HepG2 (cell line): ENCODE results near the gene TLE2. TPM values are rescaled to one million over a fixed set of nuclear protein-coding genes. Genes with fewer than 3 reads are reported as not detected.

Experiments used
- ERF ChIP-seq: IDR thresholded peaks from 2 replicates; pipeline ENCODE4 v1.6.1; 2018; ENCODE audit warnings: missing biosample characterization, missing genetic modification reagents
- FOXO1 ChIP-seq: sonication (generic); formaldehyde crosslinking; IDR thresholded peaks from 2 replicates; pipeline ENCODE4 v1.4.0; 2020; ENCODE audit warnings: missing genetic modification reagents
- GATA4 ChIP-seq: sonication (generic); IDR thresholded peaks from 2 replicates; pipeline ENCODE4 v1.6.1; 2016; ENCODE audit warnings: antibody characterized with exemption, low read depth, borderline replicate concordance
- GATAD2A ChIP-seq: IDR thresholded peaks from 2 replicates; pipeline ENCODE4 v1.6.1; 2016
- HMG20A ChIP-seq: IDR thresholded peaks from 2 replicates; pipeline ENCODE4 v1.6.1; 2016; ENCODE audit warnings: borderline replicate concordance
- HNF4A ChIP-seq: sonication (generic); formaldehyde crosslinking; IDR thresholded peaks from 2 replicates; pipeline ENCODE4 v1.4.0; 2020; ENCODE audit warnings: missing genetic modification reagents
- KAT2B ChIP-seq: fragments of 150-350 bp; IDR thresholded peaks from 2 replicates; pipeline ENCODE4 v1.6.1; 2014; ENCODE audit warnings: low read depth, low read length, borderline replicate concordance
- KAT8 ChIP-seq: IDR thresholded peaks from 2 replicates; pipeline ENCODE4 v1.6.1; 2016; ENCODE audit warnings: missing genetic modification reagents, missing compliant biosample characterization
- KDM6A ChIP-seq: IDR thresholded peaks from 2 replicates; pipeline ENCODE4 v1.6.1; 2016; ENCODE audit warnings: low read depth
- NCOA2 ChIP-seq: sonication (generic); formaldehyde crosslinking; IDR thresholded peaks from 2 replicates; pipeline ENCODE4 v1.8.0; 2022; ENCODE audit warnings: inconsistent platforms
- NFE2 ChIP-seq: sonication (generic); formaldehyde crosslinking; IDR thresholded peaks from 2 replicates; pipeline ENCODE4 v1.4.0; 2020; ENCODE audit warnings: missing genetic modification reagents
- NR2F6 ChIP-seq, 2 experiments: IDR thresholded peaks; 2 replicates each; pipeline ENCODE4 v1.6.1; 2016; ENCODE audit warnings: antibody characterized with exemption in 1 of 2, mild to moderate bottlenecking in 1 of 2
- PCBP1 ChIP-seq: fragments of 200-400 bp; formaldehyde crosslinking; IDR thresholded peaks from 2 replicates; pipeline ENCODE4 v1.6.1; 2017; ENCODE audit warnings: mild to moderate bottlenecking, low read depth, low read length, borderline replicate concordance
- RFX1 ChIP-seq: fragments of 450-650 bp; IDR thresholded peaks from 2 replicates; pipeline ENCODE4 v1.6.1; 2017
- ZNF713 ChIP-seq: sonication (generic); formaldehyde crosslinking; IDR thresholded peaks from 2 replicates; pipeline ENCODE4 v1.4.0; 2020; ENCODE audit warnings: mild to moderate bottlenecking, missing genetic modification reagents
- ZNF878 ChIP-seq: sonication (generic); formaldehyde crosslinking; IDR thresholded peaks from 2 replicates; pipeline ENCODE4 v1.8.1; 2023; ENCODE audit warnings: mild to moderate bottlenecking, missing genetic modification reagents, moderate library complexity
- ZNF879 ChIP-seq: sonication (generic); formaldehyde crosslinking; IDR thresholded peaks from 2 replicates; pipeline ENCODE4 v1.8.1; 2023; ENCODE audit warnings: missing genetic modification reagents
- polyA plus RNA-seq, 8 experiments: library from polyadenylated mRNA; depleted of rRNA in 3 of 8; stranded (reverse) in 7 of 8; unstranded in 1 of 8; fragments of >200 nt; fragmentation: Illumina TruSeq in 4 of 8; extraction: Trizol in 4 of 8; gene quantifications; 2 replicates each; pipeline versions ENCODE4 v1.2.1 to v1.2.3, GENCODE V29; 2011 to 2016; ENCODE audit warnings: low read depth in 4 of 8, missing spikeins in 1 of 8, mixed read lengths in 1 of 8; ENCODE audit not compliant: insufficient read depth in 1 of 8
- total RNA-seq, 5 experiments: library from RNA; depleted of rRNA; stranded (reverse); fragments of >200 nt; fragmentation: Illumina TruSeq; extraction: Trizol; gene quantifications; 2 replicates each; pipeline ENCODE4 v1.2.3, GENCODE V29; 2016; ENCODE audit warnings: low read depth in 1 of 5
- TF ChIP-seq, protein P1 (sequence below): sonication (generic); formaldehyde crosslinking; IDR thresholded peaks from 2 replicates; pipeline ENCODE4 v1.4.0; 2020; ENCODE audit warnings: mild to moderate bottlenecking, missing genetic modification reagents
- TF ChIP-seq, protein P2 (sequence below): sonication (generic); formaldehyde crosslinking; IDR thresholded peaks from 2 replicates; pipeline ENCODE4 v1.4.0; 2020; ENCODE audit warnings: low read depth, mild to moderate bottlenecking, missing genetic modification reagents
- TF ChIP-seq, protein P3 (sequence below), 2 experiments: sonication (generic) in 1 of 2; formaldehyde crosslinking in 1 of 2; IDR thresholded peaks; 2 replicates each; pipeline versions ENCODE4 v1.5.1 to v1.6.1; 2011 to 2020; ENCODE audit warnings: borderline replicate concordance in 1 of 2, low read depth in 1 of 2, low read length in 1 of 2, mild to moderate bottlenecking in 1 of 2, missing genetic modification reagents in 1 of 2, moderate library complexity in 1 of 2
- TF ChIP-seq, protein P4 (sequence below): sonication (generic); formaldehyde crosslinking; IDR thresholded peaks from 2 replicates; pipeline ENCODE4 v1.4.0; 2020; ENCODE audit warnings: mild to moderate bottlenecking, low read depth, missing genetic modification reagents
- TF ChIP-seq, protein P5 (sequence below): sonication (generic); formaldehyde crosslinking; IDR thresholded peaks from 2 replicates; pipeline ENCODE4 v1.4.0; 2020; ENCODE audit warnings: missing genetic modification reagents
- TF ChIP-seq, protein P6 (sequence below): IDR thresholded peaks from 2 replicates; pipeline ENCODE4 v1.6.1; 2016

The TLE2 gene
- total and polyA plus RNA-seq, 2 of the 13 experiments (the other 11 are each of a cell fraction or from before 2014, with no cell fraction given) = 0.07 to 0.81 TPM

DNA sequence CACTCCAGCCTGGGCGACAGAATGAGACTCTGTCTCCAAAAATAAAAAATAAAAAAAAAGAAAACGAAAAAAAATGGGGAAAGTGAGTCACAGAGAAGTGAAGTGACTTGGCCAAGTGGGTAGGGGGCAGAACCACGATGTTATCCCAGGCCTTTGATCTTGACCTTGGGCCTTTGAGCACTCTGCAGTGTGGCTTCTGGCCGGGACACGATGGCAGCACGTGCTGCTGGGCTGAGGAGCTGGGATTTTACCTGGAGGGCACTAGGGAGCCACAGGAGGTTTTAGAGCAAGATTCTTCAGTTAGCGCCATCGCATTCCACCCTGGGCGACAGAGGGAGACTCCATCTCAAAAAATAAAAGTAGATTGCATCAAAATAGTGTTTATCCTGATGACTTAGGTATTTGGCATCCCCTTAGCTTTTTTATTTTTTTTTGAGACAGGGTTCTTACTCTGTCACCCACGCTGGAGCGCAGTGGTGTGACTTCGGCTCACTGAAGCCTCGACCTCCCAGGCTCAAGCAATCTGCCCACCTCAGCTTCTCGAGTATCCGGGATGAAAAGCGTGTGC lies 37.5 kb upstream of the TLE2 start (continued):
- TF ChIP-seq HNF4A (CRISPR knock-in tag) = peak; percentile 68
- TF ChIP-seq NR2F6 (IDR thresholded peaks at IDR 0.05) = peak; percentile 60
- TF ChIP-seq NR2F6 (CRISPR knock-in tag; IDR thresholded peaks at IDR 0.05) = peak; percentile 63
- TF ChIP-seq ERF = no peak
- no peak for TF ChIP-seq PCBP1
- no peak for TF ChIP-seq HMG20A (CRISPR knock-in tag)
- TF ChIP-seq, protein P1, sequence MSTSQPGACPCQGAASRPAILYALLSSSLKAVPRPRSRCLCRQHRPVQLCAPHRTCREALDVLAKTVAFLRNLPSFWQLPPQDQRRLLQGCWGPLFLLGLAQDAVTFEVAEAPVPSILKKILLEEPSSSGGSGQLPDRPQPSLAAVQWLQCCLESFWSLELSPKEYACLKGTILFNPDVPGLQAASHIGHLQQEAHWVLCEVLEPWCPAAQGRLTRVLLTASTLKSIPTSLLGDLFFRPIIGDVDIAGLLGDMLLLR = no peak
- no peak for TF ChIP-seq KAT2B
- TF ChIP-seq, protein P2, sequence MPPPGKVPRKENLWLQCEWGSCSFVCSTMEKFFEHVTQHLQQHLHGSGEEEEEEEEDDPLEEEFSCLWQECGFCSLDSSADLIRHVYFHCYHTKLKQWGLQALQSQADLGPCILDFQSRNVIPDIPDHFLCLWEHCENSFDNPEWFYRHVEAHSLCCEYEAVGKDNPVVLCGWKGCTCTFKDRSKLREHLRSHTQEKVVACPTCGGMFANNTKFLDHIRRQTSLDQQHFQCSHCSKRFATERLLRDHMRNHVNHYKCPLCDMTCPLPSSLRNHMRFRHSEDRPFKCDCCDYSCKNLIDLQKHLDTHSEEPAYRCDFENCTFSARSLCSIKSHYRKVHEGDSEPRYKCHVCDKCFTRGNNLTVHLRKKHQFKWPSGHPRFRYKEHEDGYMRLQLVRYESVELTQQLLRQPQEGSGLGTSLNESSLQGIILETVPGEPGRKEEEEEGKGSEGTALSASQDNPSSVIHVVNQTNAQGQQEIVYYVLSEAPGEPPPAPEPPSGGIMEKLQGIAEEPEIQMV (CRISPR knock-in tag) = no peak
- no peak for TF ChIP-seq NFE2 (CRISPR knock-in tag)
- no peak for TF ChIP-seq FOXO1 (CRISPR knock-in tag)
- TF ChIP-seq, protein P3, sequence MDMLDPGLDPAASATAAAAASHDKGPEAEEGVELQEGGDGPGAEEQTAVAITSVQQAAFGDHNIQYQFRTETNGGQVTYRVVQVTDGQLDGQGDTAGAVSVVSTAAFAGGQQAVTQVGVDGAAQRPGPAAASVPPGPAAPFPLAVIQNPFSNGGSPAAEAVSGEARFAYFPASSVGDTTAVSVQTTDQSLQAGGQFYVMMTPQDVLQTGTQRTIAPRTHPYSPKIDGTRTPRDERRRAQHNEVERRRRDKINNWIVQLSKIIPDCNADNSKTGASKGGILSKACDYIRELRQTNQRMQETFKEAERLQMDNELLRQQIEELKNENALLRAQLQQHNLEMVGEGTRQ (IDR thresholded peaks at IDR 0.05; ENCODE audit: low read depth, low read length) = no peak
- TF ChIP-seq, protein P3 (CRISPR knock-in tag; IDR thresholded peaks at IDR 0.05; ENCODE audit: borderline replicate concordance) = no peak
- TF ChIP-seq ZNF713 (CRISPR knock-in tag) = no peak
- 0 out of 2 replicates have a peak, but pooled peaks have one; percentile 20 for TF ChIP-seq ZNF879 (CRISPR knock-in tag)
- TF ChIP-seq KAT8 (CRISPR knock-in tag) = no peak
- TF ChIP-seq ZNF878 = 0 out of 2 replicates have a peak, but pooled peaks have one; percentile 2
- TF ChIP-seq, protein P4, sequence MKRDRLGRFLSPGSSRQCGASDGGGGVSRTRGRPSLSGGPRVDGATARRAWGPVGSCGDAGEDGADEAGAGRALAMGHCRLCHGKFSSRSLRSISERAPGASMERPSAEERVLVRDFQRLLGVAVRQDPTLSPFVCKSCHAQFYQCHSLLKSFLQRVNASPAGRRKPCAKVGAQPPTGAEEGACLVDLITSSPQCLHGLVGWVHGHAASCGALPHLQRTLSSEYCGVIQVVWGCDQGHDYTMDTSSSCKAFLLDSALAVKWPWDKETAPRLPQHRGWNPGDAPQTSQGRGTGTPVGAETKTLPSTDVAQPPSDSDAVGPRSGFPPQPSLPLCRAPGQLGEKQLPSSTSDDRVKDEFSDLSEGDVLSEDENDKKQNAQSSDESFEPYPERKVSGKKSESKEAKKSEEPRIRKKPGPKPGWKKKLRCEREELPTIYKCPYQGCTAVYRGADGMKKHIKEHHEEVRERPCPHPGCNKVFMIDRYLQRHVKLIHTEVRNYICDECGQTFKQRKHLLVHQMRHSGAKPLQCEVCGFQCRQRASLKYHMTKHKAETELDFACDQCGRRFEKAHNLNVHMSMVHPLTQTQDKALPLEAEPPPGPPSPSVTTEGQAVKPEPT (CRISPR knock-in tag) = no peak
- TF ChIP-seq, protein P5, sequence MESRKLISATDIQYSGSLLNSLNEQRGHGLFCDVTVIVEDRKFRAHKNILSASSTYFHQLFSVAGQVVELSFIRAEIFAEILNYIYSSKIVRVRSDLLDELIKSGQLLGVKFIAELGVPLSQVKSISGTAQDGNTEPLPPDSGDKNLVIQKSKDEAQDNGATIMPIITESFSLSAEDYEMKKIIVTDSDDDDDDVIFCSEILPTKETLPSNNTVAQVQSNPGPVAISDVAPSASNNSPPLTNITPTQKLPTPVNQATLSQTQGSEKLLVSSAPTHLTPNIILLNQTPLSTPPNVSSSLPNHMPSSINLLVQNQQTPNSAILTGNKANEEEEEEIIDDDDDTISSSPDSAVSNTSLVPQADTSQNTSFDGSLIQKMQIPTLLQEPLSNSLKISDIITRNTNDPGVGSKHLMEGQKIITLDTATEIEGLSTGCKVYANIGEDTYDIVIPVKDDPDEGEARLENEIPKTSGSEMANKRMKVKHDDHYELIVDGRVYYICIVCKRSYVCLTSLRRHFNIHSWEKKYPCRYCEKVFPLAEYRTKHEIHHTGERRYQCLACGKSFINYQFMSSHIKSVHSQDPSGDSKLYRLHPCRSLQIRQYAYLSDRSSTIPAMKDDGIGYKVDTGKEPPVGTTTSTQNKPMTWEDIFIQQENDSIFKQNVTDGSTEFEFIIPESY (CRISPR knock-in tag) = peak; percentile 92
- TF ChIP-seq NCOA2 (CRISPR knock-in tag) = peak; percentile 64
- TF ChIP-seq GATAD2A (CRISPR knock-in tag) = peak; percentile 62
- no peak for TF ChIP-seq RFX1
- TF ChIP-seq KDM6A (CRISPR knock-in tag) = 0 out of 2 replicates have a peak, but pooled peaks have one; percentile 22
- TF ChIP-seq GATA4 = no peak
- TF ChIP-seq, protein P6, sequence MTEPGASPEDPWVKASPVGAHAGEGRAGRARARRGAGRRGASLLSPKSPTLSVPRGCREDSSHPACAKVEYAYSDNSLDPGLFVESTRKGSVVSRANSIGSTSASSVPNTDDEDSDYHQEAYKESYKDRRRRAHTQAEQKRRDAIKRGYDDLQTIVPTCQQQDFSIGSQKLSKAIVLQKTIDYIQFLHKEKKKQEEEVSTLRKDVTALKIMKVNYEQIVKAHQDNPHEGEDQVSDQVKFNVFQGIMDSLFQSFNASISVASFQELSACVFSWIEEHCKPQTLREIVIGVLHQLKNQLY (CRISPR knock-in tag) = peak; percentile 97
